Thyroid gland (tissue), 4 donors: Measurements from ENCODE around the gene DGKB.

Experiments
- POLR2A ChIP-seq, 2 donors: fragments of 450-650 bp; IDR thresholded peaks; one replicate each; pipeline ENCODE4 v1.6.1; 2017; ENCODE audit warnings: antibody characterized with exemption in 2 of 2, mild to moderate bottlenecking in 2 of 2, moderate library complexity in 1 of 2
- TF ChIP-seq, protein P1 (sequence below), 6 experiments: fragments of 200-600 bp in 3 of 6; fragments of 450-650 bp in 3 of 6; sonication (generic) in 3 of 6; IDR thresholded peaks; one replicate each; pipeline ENCODE4 v1.5.1; 2016 to 2019; ENCODE audit warnings: antibody characterized with exemption in 6 of 6, mild to moderate bottlenecking in 2 of 6, inconsistent platforms in 1 of 6, moderate library complexity in 1 of 6

- TF ChIP-seq, protein P1, sequence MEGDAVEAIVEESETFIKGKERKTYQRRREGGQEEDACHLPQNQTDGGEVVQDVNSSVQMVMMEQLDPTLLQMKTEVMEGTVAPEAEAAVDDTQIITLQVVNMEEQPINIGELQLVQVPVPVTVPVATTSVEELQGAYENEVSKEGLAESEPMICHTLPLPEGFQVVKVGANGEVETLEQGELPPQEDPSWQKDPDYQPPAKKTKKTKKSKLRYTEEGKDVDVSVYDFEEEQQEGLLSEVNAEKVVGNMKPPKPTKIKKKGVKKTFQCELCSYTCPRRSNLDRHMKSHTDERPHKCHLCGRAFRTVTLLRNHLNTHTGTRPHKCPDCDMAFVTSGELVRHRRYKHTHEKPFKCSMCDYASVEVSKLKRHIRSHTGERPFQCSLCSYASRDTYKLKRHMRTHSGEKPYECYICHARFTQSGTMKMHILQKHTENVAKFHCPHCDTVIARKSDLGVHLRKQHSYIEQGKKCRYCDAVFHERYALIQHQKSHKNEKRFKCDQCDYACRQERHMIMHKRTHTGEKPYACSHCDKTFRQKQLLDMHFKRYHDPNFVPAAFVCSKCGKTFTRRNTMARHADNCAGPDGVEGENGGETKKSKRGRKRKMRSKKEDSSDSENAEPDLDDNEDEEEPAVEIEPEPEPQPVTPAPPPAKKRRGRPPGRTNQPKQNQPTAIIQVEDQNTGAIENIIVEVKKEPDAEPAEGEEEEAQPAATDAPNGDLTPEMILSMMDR (IDR thresholded peaks at IDR 0.05) = no peak
- TF ChIP-seq POLR2A (IDR thresholded peaks at IDR 0.05) = no peak
These were observed 517.5 kb downstream of the DGKB start for GRCh38 chr7:14385074-14385473.
